ENCODE measurements around the gene CAMTA2.

The CAMTA2 gene

DNA sequence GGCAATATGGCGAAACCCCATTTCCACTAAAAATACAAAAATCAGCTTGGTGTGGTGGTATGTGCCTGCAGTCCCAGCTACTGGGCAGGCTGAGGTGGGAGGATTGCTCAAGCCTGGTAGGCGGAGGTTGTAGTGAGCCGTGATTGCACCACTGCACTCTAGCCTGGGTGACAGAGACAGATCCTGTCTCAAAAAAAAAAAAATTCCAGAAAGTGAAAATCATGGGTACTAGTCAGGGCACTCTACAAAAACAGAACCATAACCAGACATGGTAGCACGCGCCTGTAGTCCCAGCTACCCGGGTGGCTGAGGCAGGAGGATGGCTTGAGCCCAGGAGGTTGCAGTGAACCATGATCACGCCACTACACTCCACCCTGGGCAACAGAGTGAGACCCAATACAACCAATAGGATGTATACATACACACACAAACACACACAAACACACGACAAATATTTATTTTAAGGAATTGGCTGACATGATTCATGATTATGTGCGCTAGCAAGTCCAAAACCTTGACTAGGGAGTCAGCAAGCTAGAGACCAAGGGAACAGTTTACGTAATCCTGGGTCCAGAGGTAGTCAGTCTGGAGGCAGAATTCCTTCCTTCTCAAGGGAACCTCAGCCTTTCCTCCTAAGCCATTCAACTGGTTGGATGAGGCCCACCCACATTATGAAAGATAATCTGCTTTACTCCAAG, 67.0 kb downstream of the CAMTA2 start:
- DNase-seq (ENCODE audit: extremely low read depth, low read depth) = no peak
- TF ChIP-seq, protein P1, sequence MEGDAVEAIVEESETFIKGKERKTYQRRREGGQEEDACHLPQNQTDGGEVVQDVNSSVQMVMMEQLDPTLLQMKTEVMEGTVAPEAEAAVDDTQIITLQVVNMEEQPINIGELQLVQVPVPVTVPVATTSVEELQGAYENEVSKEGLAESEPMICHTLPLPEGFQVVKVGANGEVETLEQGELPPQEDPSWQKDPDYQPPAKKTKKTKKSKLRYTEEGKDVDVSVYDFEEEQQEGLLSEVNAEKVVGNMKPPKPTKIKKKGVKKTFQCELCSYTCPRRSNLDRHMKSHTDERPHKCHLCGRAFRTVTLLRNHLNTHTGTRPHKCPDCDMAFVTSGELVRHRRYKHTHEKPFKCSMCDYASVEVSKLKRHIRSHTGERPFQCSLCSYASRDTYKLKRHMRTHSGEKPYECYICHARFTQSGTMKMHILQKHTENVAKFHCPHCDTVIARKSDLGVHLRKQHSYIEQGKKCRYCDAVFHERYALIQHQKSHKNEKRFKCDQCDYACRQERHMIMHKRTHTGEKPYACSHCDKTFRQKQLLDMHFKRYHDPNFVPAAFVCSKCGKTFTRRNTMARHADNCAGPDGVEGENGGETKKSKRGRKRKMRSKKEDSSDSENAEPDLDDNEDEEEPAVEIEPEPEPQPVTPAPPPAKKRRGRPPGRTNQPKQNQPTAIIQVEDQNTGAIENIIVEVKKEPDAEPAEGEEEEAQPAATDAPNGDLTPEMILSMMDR (IDR thresholded peaks at IDR 0.05; ENCODE audit: low read depth, low read length) = no peak

DNA sequence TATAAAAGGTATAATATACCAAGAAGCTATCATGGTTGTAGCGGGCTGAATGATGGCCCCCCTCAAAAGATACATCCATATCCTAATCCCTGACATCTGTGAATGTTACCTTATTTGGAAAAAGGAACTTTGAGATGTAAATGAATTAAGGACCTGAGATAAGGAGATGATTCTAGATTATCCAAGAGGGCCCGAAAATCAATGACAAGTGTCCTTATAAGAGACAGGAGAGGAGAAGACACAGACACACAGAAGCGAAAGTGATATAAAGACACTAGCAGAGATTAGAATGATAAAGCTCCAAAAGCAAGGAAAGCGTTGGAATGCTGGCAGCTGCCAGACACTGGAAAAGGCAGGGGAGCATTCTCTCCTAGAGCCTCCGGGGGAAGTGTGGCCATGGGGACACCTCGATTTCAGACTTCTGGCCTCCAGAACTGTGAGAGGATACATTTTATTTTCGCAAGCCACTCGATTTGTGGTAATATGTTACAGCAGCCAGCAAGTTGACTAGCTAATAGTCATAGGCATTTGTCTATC, 67.9 kb downstream of the CAMTA2 start:
- TF ChIP-seq, protein P1 (IDR thresholded peaks at IDR 0.05; ENCODE audit: low read depth, low read length) = no peak
- DNase-seq (ENCODE audit: extremely low read depth, low read depth) = no peak

All from AG09319 (cell line).